ENCODE measurements around the gene COQ4.
"Not testable (repeated sequence)": the region's sequence is repeated elsewhere in the genome, so short reads cannot be mapped to it uniquely, and the experiment has no call there.

Gene COQ4

DNA sequence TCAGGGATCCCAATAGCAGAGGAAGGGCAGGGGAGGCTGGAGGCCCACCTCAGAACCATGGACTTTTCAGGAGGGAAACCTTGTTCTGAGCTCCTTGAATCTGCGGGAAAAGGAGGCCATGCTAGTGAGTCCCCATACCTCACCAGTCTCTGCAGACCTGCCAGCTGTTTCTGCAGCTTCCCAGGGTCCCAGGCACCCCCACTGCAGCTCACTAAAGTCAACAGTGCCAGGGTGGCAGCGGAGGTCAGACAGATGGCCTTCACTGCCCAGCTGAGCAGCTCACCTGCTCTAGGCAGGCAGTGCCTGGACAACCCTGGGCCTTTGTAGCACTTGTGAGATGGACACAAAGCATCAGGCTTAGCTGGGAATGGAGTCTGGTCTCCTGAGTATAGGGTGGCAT is 13.3 kb downstream of the COQ4 start:
- no peak for DNase-seq (ENCODE audit: extremely low read depth, low read depth)
- H3K4me3 ChIP-seq (replicated peaks; ENCODE audit: low read depth, low read length) = no peak overlapping the region
- TF ChIP-seq, protein P1, sequence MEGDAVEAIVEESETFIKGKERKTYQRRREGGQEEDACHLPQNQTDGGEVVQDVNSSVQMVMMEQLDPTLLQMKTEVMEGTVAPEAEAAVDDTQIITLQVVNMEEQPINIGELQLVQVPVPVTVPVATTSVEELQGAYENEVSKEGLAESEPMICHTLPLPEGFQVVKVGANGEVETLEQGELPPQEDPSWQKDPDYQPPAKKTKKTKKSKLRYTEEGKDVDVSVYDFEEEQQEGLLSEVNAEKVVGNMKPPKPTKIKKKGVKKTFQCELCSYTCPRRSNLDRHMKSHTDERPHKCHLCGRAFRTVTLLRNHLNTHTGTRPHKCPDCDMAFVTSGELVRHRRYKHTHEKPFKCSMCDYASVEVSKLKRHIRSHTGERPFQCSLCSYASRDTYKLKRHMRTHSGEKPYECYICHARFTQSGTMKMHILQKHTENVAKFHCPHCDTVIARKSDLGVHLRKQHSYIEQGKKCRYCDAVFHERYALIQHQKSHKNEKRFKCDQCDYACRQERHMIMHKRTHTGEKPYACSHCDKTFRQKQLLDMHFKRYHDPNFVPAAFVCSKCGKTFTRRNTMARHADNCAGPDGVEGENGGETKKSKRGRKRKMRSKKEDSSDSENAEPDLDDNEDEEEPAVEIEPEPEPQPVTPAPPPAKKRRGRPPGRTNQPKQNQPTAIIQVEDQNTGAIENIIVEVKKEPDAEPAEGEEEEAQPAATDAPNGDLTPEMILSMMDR (IDR thresholded peaks at IDR 0.05; ENCODE audit: low read depth, low read length, missing control alignments) = no peak

DNA sequence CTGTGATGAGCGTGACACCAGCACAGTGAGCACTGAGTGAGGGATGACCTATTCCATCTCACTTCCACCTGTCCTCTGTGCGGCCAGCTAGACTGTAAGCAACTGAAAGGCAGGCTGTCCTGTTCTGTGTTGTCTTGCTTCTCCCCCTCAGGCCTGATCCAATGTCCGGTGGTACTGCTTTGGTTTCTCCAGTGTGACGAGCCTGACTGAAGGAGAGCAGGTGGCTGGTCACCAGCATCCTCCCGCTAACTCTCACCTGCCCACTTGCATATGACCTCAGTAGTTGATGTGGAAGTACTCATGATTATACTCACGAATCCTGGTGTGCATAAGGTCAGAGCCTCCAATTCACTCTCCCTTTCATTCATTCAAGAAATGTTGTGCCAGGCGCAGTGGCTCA is 15.3 kb downstream of the COQ4 start:
- H3K4me3 ChIP-seq (replicated peaks; ENCODE audit: low read depth, low read length) = no peak overlapping the region
- DNase-seq (ENCODE audit: extremely low read depth, low read depth) = no peak
- TF ChIP-seq, protein P1 (IDR thresholded peaks at IDR 0.05; ENCODE audit: low read depth, low read length, missing control alignments) = no peak

DNA sequence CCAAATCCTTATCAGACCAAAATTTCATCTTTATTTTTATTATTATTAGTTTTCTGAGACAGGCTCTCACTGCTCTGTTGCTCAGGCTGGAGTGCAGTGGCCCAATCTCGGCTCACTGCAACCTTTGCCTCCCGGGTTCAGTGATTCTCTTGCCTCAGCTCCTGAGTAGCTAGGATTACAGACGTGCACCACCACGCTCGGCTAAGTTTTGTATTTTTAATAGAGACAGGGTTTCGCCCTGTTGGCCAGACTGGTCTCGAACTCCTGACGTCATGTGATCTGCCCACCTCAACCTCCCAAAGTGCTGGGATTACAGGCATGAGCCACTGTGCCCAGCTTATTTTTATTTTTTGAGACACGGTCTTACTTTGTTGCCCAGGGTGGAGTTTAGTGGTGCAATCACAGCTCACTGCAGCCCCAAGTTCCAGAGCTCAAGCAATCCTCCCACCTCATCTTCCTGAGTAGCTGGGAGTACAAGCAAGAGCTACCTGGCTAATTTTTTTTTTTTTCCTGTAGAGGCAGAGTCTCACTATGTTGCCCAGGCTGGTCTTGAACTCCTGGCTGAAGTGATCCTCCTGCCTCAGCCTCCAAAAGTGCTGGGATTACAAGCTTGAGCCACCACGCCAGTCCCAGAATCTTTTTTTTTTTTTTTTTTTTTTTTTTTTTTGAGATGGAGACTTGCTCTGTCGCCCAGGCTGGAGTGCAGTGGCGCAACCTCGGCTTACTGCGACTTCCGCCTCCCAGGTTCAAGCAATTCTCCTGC is 16.4 kb downstream of the COQ4 start:
- DNase-seq (ENCODE audit: extremely low read depth, low read depth); H3K4me3 ChIP-seq (replicated peaks; ENCODE audit: low read depth, low read length): not testable (repeated sequence)

DNA sequence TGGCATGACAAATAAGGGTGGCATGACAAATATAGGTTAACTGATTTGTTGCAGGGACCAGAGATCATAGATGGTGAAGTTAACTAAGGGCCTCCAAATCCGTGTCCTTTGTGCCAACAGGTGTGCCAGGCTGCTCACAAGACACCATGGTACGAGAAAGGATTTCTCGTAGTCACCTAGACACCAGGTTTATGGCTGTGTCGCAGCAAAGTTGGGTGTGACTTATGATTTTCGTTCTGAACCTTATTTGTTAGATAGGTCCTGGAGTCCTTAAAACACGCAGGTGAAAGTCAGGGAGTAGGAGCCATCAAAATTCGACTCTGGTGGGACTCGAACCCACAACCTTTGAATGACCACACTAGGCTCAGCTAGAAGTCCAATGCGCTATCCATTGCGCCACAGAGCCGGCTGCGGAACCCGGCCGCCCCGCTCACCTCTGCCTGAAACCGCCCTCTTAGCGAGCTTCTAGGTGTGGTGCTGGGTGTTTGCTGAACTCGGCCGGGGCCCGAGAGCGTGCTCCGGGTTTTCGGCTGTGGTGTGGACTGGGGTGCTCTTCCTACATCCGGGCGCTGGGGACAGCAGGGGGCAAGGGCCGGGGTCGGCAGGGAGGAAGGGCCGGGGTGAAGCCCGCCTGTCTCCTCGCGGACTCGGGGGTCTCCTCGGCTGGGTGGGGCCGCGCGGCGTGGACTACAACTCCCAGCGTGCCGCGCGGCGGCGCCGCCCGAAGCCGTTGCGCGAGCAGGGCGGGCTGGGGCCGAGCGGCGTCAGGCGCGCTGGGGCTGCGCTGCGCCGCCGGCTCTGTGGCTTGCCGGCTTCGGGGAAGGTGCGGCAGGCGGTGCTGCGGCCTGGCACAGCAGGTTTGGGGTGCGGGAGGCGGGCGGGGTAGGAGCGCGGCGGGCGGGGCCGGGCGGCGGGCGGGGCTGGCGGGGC is 17.4 kb downstream of the COQ4 start, which contains the start of gene SLC27A4:
SLC27A4 (plus strand) TSS at position 767 of the 930 bp plus-strand sequence. CDS start 2,606 bp downstream, outside the sequence.
- TF ChIP-seq, protein P1 (IDR thresholded peaks at IDR 0.05; ENCODE audit: low read depth, low read length, missing control alignments) = no peak
- H3K4me3 ChIP-seq (replicated peaks; ENCODE audit: low read depth, low read length) = peak within 1 kb of the TSS; percentile 85
- DNase-seq (ENCODE audit: extremely low read depth, low read depth) = no peak

DNA sequence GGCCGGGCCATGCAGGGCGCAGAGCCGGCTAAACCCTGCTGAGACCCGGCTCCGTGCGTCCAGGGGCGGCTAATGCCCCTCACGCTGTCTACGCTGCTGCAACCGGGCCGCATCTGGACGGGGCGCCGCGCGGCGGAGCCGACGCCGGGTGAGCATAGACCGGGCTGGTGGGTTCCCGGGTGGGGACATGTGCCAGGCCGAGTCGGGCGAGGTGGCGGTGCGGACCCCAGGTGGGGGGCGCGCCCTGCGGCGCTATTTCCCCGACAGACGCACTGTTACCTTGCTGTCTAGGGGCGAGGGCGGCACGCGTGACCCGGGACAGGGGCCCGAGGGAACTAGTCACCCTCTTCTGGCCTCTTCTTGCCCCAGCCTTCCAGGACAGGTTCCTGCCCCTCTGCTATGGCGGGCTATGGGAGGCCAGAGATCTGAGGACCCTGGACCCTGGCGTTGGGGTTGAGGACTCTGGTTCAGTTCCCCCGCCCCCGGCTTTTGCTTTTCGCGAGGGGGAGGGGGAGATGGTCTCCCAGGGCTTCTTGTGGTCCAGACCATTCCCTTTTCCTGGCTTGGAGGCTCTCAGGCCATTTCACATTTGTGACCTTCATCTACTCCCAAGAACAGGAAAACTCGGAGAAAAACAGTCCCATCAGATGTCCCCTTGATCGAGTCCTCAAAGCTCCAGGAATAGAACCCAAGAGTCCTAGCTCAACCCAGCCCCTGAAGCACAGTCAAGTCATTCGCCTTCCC is 18.2 kb downstream of the COQ4 start:
- H3K4me3 ChIP-seq (replicated peaks; ENCODE audit: low read depth, low read length) = peak overlapping the region; percentile 85
- TF ChIP-seq, protein P1 (IDR thresholded peaks at IDR 0.05; ENCODE audit: low read depth, low read length, missing control alignments) = no peak
- no peak for DNase-seq (ENCODE audit: extremely low read depth, low read depth)

DNA sequence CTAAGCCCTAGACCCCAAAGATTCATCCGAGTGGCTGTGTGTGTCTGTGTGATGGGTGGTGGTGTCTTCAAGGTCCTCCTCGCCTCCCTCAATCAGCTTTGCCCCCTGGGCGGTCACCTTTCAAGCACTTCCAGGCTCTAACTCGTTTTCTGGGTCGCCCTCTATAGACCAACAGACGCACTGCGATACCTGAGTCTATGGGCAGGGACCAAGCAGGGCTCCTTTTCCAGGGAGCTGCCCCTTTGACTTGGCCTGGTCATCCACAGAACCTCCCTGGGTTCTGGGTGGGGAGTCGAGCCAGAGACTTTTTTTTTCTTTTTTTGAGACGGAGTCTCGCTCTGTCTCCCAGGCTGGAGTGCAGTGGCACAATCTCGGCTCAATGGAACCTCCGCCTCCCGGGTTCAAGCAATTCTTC is 18.8 kb downstream of the COQ4 start:
- no peak for DNase-seq (ENCODE audit: extremely low read depth, low read depth)
- H3K4me3 ChIP-seq (replicated peaks; ENCODE audit: low read depth, low read length) = peak overlapping the region; percentile 85
- TF ChIP-seq, protein P1 (IDR thresholded peaks at IDR 0.05; ENCODE audit: low read depth, low read length, missing control alignments) = peak; percentile 54

Data from HFF-Myc (cell line).